ENCODE results near the gene PRRT3.

- TF ChIP-seq CTCF (conservative IDR thresholded peaks at IDR 0.05; ENCODE audit: low read depth, low read length) (no peak), EZH2phosphoT487 (IDR thresholded peaks at IDR 0.05; ENCODE audit: borderline replicate concordance, low read length) (no peak)
Observed at GRCh38 chr3:9918261-9919038, 33.8 kb downstream of the PRRT3 start.
